Limb (tissue), 2 donors: Measurements from ENCODE around the gene OR10G2.

Experiments used
- DNase-seq, 2 donors: peaks; one replicate each; pipeline ENCODE4 v3.0.0-alpha.2; 2016; ENCODE audit errors: extremely low spot score in 2 of 2

Gene OR10G2

DNA sequence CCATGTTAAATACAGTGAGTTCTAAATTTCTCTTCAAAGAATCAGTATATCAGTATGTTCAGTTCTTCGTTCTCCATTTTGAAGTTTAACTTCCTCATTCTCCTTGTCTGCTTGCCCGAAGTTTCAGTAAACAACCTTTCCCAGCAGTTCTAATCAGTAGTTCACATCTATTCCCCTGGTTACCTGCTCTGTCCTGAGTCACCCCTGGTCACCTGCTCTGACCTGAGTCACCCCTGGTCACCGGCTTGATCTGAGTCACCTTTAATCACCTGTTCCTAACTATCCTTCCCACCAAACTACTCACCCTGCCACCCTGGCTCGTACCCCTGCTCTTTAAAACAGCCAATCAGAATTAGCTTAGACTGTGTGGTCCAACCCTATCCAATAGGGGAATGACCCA, 45.4 kb downstream of the OR10G2 start:
- no peak for DNase-seq
